K562 (cell line): Measurements from ENCODE around the gene ADORA2A. TPM values are rescaled to one million over a fixed set of nuclear protein-coding genes. Genes with fewer than 3 reads are reported as not detected.

Source experiments
- ATAC-seq: fragments of 200-7000 bp; cut with Tn5 transposase; 3 replicates; pipeline ENCODE4 v1.9.1; 2020; ENCODE audit warnings: moderate library complexity
- BruUV-seq: library from RNA; stranded (reverse); fragments of 400-500 nt; replicated peaks from 2 replicates; lab custom pipeline; 2021; lab: Mats Ljungman, UMichigan
- CTCF ChIA-PET: fragments of 300-600 bp; formaldehyde crosslinking; extraction: SDS; loops from one replicate; lab custom pipeline; 2021; ENCODE audit warnings: low intra/inter-chr PET ratio; lab: Yijun Ruan, JAX
- POLR2A ChIA-PET: fragments of 300-600, 350-650 bp; sonication (Branson Sonifier 250); formaldehyde crosslinking; extraction: SDS; loops from one replicate; lab custom pipeline; 2021; ENCODE audit warnings: antibody characterized with exemption, inconsistent platforms; lab: Yijun Ruan, JAX
- DNase-seq, 4 experiments: peaks; one replicate each; pipeline versions ENCODE4 v3.0.0 to v3.0.0-alpha.2; 2011 to 2018; ENCODE audit warnings: low spot score in 3 of 4, mixed read lengths in 3 of 4; ENCODE audit errors: extremely low read depth in 1 of 4
- FAIRE-seq: peaks from 2 replicates; lab custom pipeline; 2011; peaks lifted over from hg19 to GRCh38; lab: Jason Lieb, UNC
- H2AFZ ChIP-seq: 2 replicates; pipeline ENCODE4 v1.6.0; 2011; ENCODE audit warnings: low read depth, low read length, control low read depth, inconsistent platforms
- H3K27ac ChIP-seq: fragments of 200-600 bp; 3 replicates; pipeline ENCODE4 v1.8.0; 2011; ENCODE audit warnings: low read depth, mild to moderate bottlenecking, control low read depth, inconsistent platforms, low read length, moderate library complexity, mixed read lengths; ENCODE audit errors: extremely low read depth
- H3K27me3 ChIP-seq, 2 experiments: fragments of 300-600 bp in 1 of 2; 2 replicates in 1 of 2; 3 replicates in 1 of 2; pipeline versions ENCODE4 v1.6.0 to v1.8.0; 2011; ENCODE audit warnings: inconsistent platforms in 2 of 2, low read length in 2 of 2, mild to moderate bottlenecking in 1 of 2, mixed read lengths in 1 of 2, moderate library complexity in 1 of 2; ENCODE audit not compliant: control insufficient read depth in 2 of 2, insufficient read depth in 2 of 2
- H3K36me3 ChIP-seq: fragments of 300-600 bp; 3 replicates; pipeline ENCODE4 v1.8.0; 2011; ENCODE audit warnings: mild to moderate bottlenecking, low read length, inconsistent platforms; ENCODE audit not compliant: control insufficient read depth, insufficient read depth
- H3K4me1 ChIP-seq, 2 experiments: fragments of 200-600 bp in 1 of 2; replicated peaks in 1 of 2; 2 replicates in 1 of 2; 3 replicates in 1 of 2; pipeline versions ENCODE4 v1.5.1 to v1.8.0; 2011; ENCODE audit warnings: inconsistent platforms in 2 of 2, low read length in 2 of 2, mild to moderate bottlenecking in 1 of 2, mixed read lengths in 1 of 2, moderate library complexity in 1 of 2; ENCODE audit not compliant: control insufficient read depth in 2 of 2, insufficient read depth in 2 of 2
- H3K4me2 ChIP-seq: 2 replicates; pipeline ENCODE4 v1.6.1; 2011; ENCODE audit warnings: low read length, control low read depth, inconsistent platforms, mixed read lengths; ENCODE audit not compliant: insufficient read depth
- H3K4me3 ChIP-seq: fragments of 200-600 bp; sonication (generic), shearing (Covaris generic); 2 replicates; pipeline ENCODE4 v1.5.1; 2016; ENCODE audit warnings: control low read depth, inconsistent platforms
- H3K79me2 ChIP-seq: fragments of 200-600 bp; 3 replicates; pipeline ENCODE4 v1.8.0; 2011; ENCODE audit warnings: low read length, inconsistent platforms; ENCODE audit not compliant: control insufficient read depth, insufficient read depth
- H3K9ac ChIP-seq, 2 experiments: 2 replicates each; pipeline versions ENCODE4 v1.6.0 to v1.6.1; 2011; ENCODE audit warnings: low read depth in 2 of 2, low read length in 2 of 2, control low read depth in 1 of 2, inconsistent platforms in 1 of 2, mild to moderate bottlenecking in 1 of 2, mixed read lengths in 1 of 2; ENCODE audit not compliant: insufficient read depth in 1 of 2
- H3K9me1 ChIP-seq: one replicate; pipeline ENCODE4 v1.6.0; 2011; ENCODE audit warnings: inconsistent platforms, mild to moderate bottlenecking, low read length, moderate library complexity; ENCODE audit not compliant: control insufficient read depth, insufficient read depth
- H3K9me3 ChIP-seq: replicated peaks from 2 replicates; pipeline ENCODE4 v1.5.1; 2011; ENCODE audit warnings: low read depth, low read length, inconsistent platforms; ENCODE audit not compliant: control insufficient read depth, insufficient read depth
- H4K20me1 ChIP-seq: replicated peaks from 2 replicates; pipeline ENCODE4 v1.6.1; 2011; ENCODE audit warnings: low read length, inconsistent platforms, mixed read lengths; ENCODE audit not compliant: control insufficient read depth, insufficient read depth
- BCOR ChIP-seq: fragments of 450-650 bp; IDR thresholded peaks from 2 replicates; pipeline ENCODE4 v1.6.1; 2016
- CREM ChIP-seq: IDR thresholded peaks from 2 replicates; pipeline ENCODE4 v1.6.1; 2014; ENCODE audit warnings: antibody characterized with exemption, low read depth
- ETV5 ChIP-seq: sonication (generic); formaldehyde crosslinking; IDR thresholded peaks from 2 replicates; pipeline ENCODE4 v1.4.0; 2020; ENCODE audit warnings: low read depth, mild to moderate bottlenecking, missing genetic modification reagents
- MCM3 ChIP-seq: fragments of 450-650 bp; IDR thresholded peaks from 2 replicates; pipeline ENCODE4 v1.6.1; 2016
- MECOM ChIP-seq: fragments of 250-450 bp; sonication (Bioruptor Pico); IDR thresholded peaks from 2 replicates; pipeline ENCODE4 v1.8.0; 2022; ENCODE audit warnings: inconsistent platforms
- MYC ChIP-seq, 2 experiments: fragments of 250-450 bp in 1 of 2; sonication (Bioruptor Pico) in 1 of 2; IDR thresholded peaks; 2 replicates each; pipeline versions ENCODE4 v1.5.1 to v1.6.1; 2012 to 2021; ENCODE audit warnings: low read depth in 2 of 2, borderline replicate concordance in 1 of 2, improper control_type of control experiment in 1 of 2, low read length in 1 of 2, mild to moderate bottlenecking in 1 of 2, moderate library complexity in 1 of 2
- OTX1 ChIP-seq: fragments of 450-650 bp; formaldehyde crosslinking; IDR thresholded peaks from 2 replicates; pipeline ENCODE4 v1.4.0; 2022; ENCODE audit warnings: mild to moderate bottlenecking
- PHB2 ChIP-seq: fragments of 450-650 bp; IDR thresholded peaks from 2 replicates; pipeline ENCODE4 v1.6.1; 2017; ENCODE audit warnings: low read depth
- PHF21A ChIP-seq: fragments of 450-650 bp; IDR thresholded peaks from 2 replicates; pipeline ENCODE4 v1.6.1; 2017; ENCODE audit warnings: low read depth, borderline replicate concordance
- PREB ChIP-seq: sonication (generic); formaldehyde crosslinking; IDR thresholded peaks from 2 replicates; pipeline ENCODE4 v1.8.1; 2023; ENCODE audit warnings: mild to moderate bottlenecking, missing genetic modification reagents
- STAG1 ChIP-seq: sonication (generic); formaldehyde crosslinking; IDR thresholded peaks from 2 replicates; pipeline ENCODE4 v1.5.0; 2020; ENCODE audit warnings: missing genetic modification reagents, borderline replicate concordance
- TCF15 ChIP-seq: fragments of 250-450 bp; sonication (Bioruptor Pico); IDR thresholded peaks from 2 replicates; pipeline ENCODE4 v1.8.0; 2022; ENCODE audit warnings: moderate library complexity, mild to moderate bottlenecking, inconsistent platforms
- VEZF1 ChIP-seq: fragments of 200-800 bp; sonication (Bioruptor generic); IDR thresholded peaks from 2 replicates; pipeline ENCODE4 v1.6.1; 2017; ENCODE audit warnings: missing genetic modification characterization, missing compliant biosample characterization
- ZKSCAN8 ChIP-seq: fragments of 200-800 bp; sonication (Bioruptor generic); IDR thresholded peaks from 2 replicates; pipeline ENCODE4 v1.6.1; 2016; ENCODE audit warnings: missing genetic modification characterization, missing compliant biosample characterization
- ZNF12 ChIP-seq: sonication (generic); formaldehyde crosslinking; IDR thresholded peaks from 2 replicates; pipeline ENCODE4 v1.4.0; 2020; ENCODE audit warnings: mild to moderate bottlenecking, missing genetic modification reagents
- ZNF512 ChIP-seq: IDR thresholded peaks from 2 replicates; pipeline ENCODE4 v1.6.1; 2016; ENCODE audit warnings: missing genetic modification characterization, missing compliant biosample characterization
- ZNF586 ChIP-seq: fragments of 450-650 bp; formaldehyde crosslinking; conservative IDR thresholded peaks from 2 replicates; pipeline ENCODE4 v1.4.0; 2020; ENCODE audit warnings: mild to moderate bottlenecking, moderate library complexity
- ZNF717 ChIP-seq: fragments of 250-450 bp; sonication (Bioruptor Pico); IDR thresholded peaks from 2 replicates; pipeline ENCODE4 v1.5.0; 2021
- WGBS: fragments of 100-300 bp; shearing (Covaris generic); methylation state at CpG from one replicate; pipeline ENCODE4 v1.1.6; 2016; ENCODE audit warnings: low coverage, mixed read lengths; ENCODE audit not compliant: insufficient coverage; ENCODE audit errors: missing lambda C conversion rate; 5-methylcytosine and 5-hydroxymethylcytosine counted together
- in situ Hi-C: fragments of 300-500 bp; cut with MboI; formaldehyde crosslinking; loops from 4 replicates; pipeline ENCODE4 v1.15.0; 2018; ENCODE audit warnings: inconsistent platforms, mixed read lengths
- intact Hi-C: fragments of 100-400 bp; cut with micrococcal nuclease; formaldehyde crosslinking; loops from 2 replicates; pipeline ENCODE4 v1.14.2; 2022
- polyA plus RNA-seq, 8 experiments: library from polyadenylated mRNA; depleted of rRNA in 4 of 8; stranded (reverse) in 5 of 8; unstranded in 3 of 8; fragments of >200 nt; fragmentation: Nextera tagmentation in 2 of 8; fragmentation: Illumina TruSeq in 1 of 8; extraction: Ambion mirVana in 2 of 8; extraction: Trizol in 1 of 8; gene quantifications; 2 replicates each; pipeline versions ENCODE4 v1.2.1 to v1.2.3, GENCODE V29; 2011 to 2014; ENCODE audit warnings: inconsistent platforms in 1 of 8, missing spikeins in 1 of 8
- total RNA-seq, 7 experiments: library from RNA; depleted of rRNA in 6 of 7; stranded (reverse); fragments of >200 nt in 6 of 7; fragmentation: Illumina TruSeq in 2 of 7; extraction: Trizol in 2 of 7; gene quantifications; 2 replicates each; pipeline versions ENCODE4 v1.2.1 to v1.2.3, GENCODE V29; 2011 to 2021; ENCODE audit warnings: low replicate concordance in 1 of 7

ADORA2A gene
- total and polyA plus RNA-seq, 9 of the 15 experiments (the other 6 are each of a cell fraction or from before 2014, with no cell fraction given) = 0.15 to 2.1 (median 0.66) TPM; not detected in 2

- TF ChIP-seq PREB (CRISPR knock-in tag) (no peak), MCM3 (no peak), VEZF1 (0 out of 2 replicates have a peak, but pooled peaks have one; percentile 32)
Observed at GRCh38 chr22:24445481-24446259, 18.3 kb downstream of the ADORA2A start (continued).

- no peaks in the 10 kb centered on the region for H3K36me3 ChIP-seq
- no peaks in the 10 kb centered on the region for H3K27me3 ChIP-seq
- CTCF ChIA-PET = no interaction called here
- H4K20me1 ChIP-seq = no peaks in the 10 kb centered on the region
- DNase-seq (no peak), FAIRE-seq (no peak), ATAC-seq (no peak)
- H3K9me3 ChIP-seq = no peaks in the 10 kb centered on the region
- POLR2A ChIA-PET = no interaction called here
- intact Hi-C loops (no loop called here), in situ Hi-C loops (no loop called here)
- no TSS peak for BruUV-seq
- H3K9me1 ChIP-seq = no peaks in the 10 kb centered on the region
- H2AFZ ChIP-seq = peak overlapping the region; percentile 47
- no peak overlapping the region for H3K4me3 ChIP-seq
- H3K27ac ChIP-seq = no peak overlapping the region; the same call in 2 of the 3 replicates
- WGBS = 44% methylated on average over 3 of the region's 3 CpGs
- H3K4me1 ChIP-seq = peaks cover 15 to 27% of the 10 kb centered on the region in 2 experiments
- H3K9ac ChIP-seq = peak overlapping the region in 1 of 2 experiments; percentile 76; a peak in 1 of 4 replicates
- H3K79me2 ChIP-seq = no peaks in the 10 kb centered on the region
- H3K4me2 ChIP-seq = no peak overlapping the region
- no peak for TF ChIP-seq MYC (IDR thresholded peaks at IDR 0.05; ENCODE audit: low read depth, low read length)
- no peak for TF ChIP-seq MYC (CRISPR knock-in tag; IDR thresholded peaks at IDR 0.05; ENCODE audit: borderline replicate concordance, low read depth)
- TF ChIP-seq TCF15 (CRISPR knock-in tag) = no peak
- no peak for TF ChIP-seq CREM
- no peak for TF ChIP-seq OTX1 (CRISPR knock-in tag)
- TF ChIP-seq ZNF512 (tag) = no peak
- TF ChIP-seq BCOR = no peak
- TF ChIP-seq PHF21A = no peak
- no peak for TF ChIP-seq MECOM (CRISPR knock-in tag)
- no peak for TF ChIP-seq ZKSCAN8
- TF ChIP-seq ZNF717 (CRISPR knock-in tag) = no peak
- no peak for TF ChIP-seq ETV5 (CRISPR knock-in tag)
- TF ChIP-seq PHB2 = no peak
- no peak for TF ChIP-seq STAG1
- TF ChIP-seq ZNF586 (CRISPR knock-in tag) = no peak
- no peak for TF ChIP-seq ZNF12 (CRISPR knock-in tag)
Observed at GRCh38 chr22:24446260-24446611, 18.8 kb downstream of the ADORA2A start.
